ENCODE data around the gene PSD4. TPM values are rescaled to one million over a fixed set of nuclear protein-coding genes. Genes with fewer than 3 reads are reported as not detected.

Gene PSD4
- total and polyA plus RNA-seq, 2 donors from 2014 or later, result 16.2 to 42.0 TPM

GRCh38 chr2:113155331-113155730 is 18.4 kb upstream of the PSD4 start:
- FAIRE-seq (no peak), DNase-seq (no peak)
- Histone ChIP-seq H3K27me3 (ENCODE audit: control insufficient read depth, insufficient read depth, low read length) (no peaks in the 10 kb centered on the region), H3K4me3 (ENCODE audit: low read length in 3 of 3) (no peak overlapping the region), H3K4me1 (ENCODE audit: control insufficient read depth in 2 of 3, insufficient read depth in 2 of 3, low read depth in 1 of 3, low read length in 3 of 3) (peaks cover 0 to 3% (median 0%) of the 10 kb centered on the region in 3 donors), H3K9ac (ENCODE audit: low read length in 3 of 3) (no peak overlapping the region), H3K9me3 (ENCODE audit: control insufficient read depth in 2 of 3, insufficient read depth in 1 of 3, low read length in 3 of 3) (no peaks in the 10 kb centered on the region), H3K36me3 (ENCODE audit: control insufficient read depth in 2 of 3, insufficient read depth in 3 of 3, low read length in 3 of 3) (no peaks in the 10 kb centered on the region), H3K27ac (ENCODE audit: low read depth in 2 of 2, low read length in 2 of 2) (no peak overlapping the region)
- TF ChIP-seq CTCF (IDR thresholded peaks at IDR 0.05; ENCODE audit: borderline replicate concordance, extremely low read depth, insufficient read depth), result no peak
- intact Hi-C loops (cut with DNase I), result no loop called here

- TF ChIP-seq CTCF (IDR thresholded peaks at IDR 0.05; ENCODE audit: borderline replicate concordance, extremely low read depth, insufficient read depth), result no peak
- H3K9me3 ChIP-seq (ENCODE audit: control insufficient read depth in 2 of 3, insufficient read depth in 1 of 3, low read length in 3 of 3), result no peaks in the 10 kb centered on the region
- FAIRE-seq, result no peak
Observed at GRCh38 chr2:113156278-113157117, 17.3 kb upstream of the PSD4 start.

GRCh38 chr2:113157118-113157896 is 16.5 kb upstream of the PSD4 start:
- H3K27me3 ChIP-seq (ENCODE audit: control insufficient read depth, insufficient read depth, low read length), result no peaks in the 10 kb centered on the region
- no peak for TF ChIP-seq CTCF (IDR thresholded peaks at IDR 0.05; ENCODE audit: borderline replicate concordance, extremely low read depth, insufficient read depth)
- H3K4me1 ChIP-seq (ENCODE audit: control insufficient read depth in 2 of 3, insufficient read depth in 2 of 3, low read depth in 1 of 3, low read length in 3 of 3), result peaks cover 0 to 3% (median 0%) of the 10 kb centered on the region in 3 donors
- intact Hi-C loops (cut with DNase I), result no loop called here
- no peaks in the 10 kb centered on the region for H3K36me3 ChIP-seq (ENCODE audit: control insufficient read depth in 2 of 3, insufficient read depth in 3 of 3, low read length in 3 of 3)
- no peak for FAIRE-seq
- peak overlapping the region; percentile 38 to 70 for H3K27ac ChIP-seq (ENCODE audit: low read depth in 2 of 2, low read length in 2 of 2)
- H3K9me3 ChIP-seq (ENCODE audit: control insufficient read depth in 2 of 3, insufficient read depth in 1 of 3, low read length in 3 of 3), result no peaks in the 10 kb centered on the region
- DNase-seq, result peak; percentile 59 to 86 (median 76)
- H3K9ac ChIP-seq (ENCODE audit: low read length in 3 of 3), result peak overlapping the region; percentile 16 to 69 (median 45)
- H3K4me3 ChIP-seq (ENCODE audit: low read length in 3 of 3), result peak overlapping the region; percentile 37 to 64 (median 59)

More at GRCh38 chr2:113156278-113157117, 17.3 kb upstream of the PSD4 start:
- no peaks in the 10 kb centered on the region for H3K36me3 ChIP-seq (ENCODE audit: control insufficient read depth in 2 of 3, insufficient read depth in 3 of 3, low read length in 3 of 3)
- H3K9ac ChIP-seq (ENCODE audit: low read length in 3 of 3), result peak overlapping the region in 1 of 3 donors; percentile 57
- intact Hi-C loops (cut with DNase I), result no loop called here
- DNase-seq, result peak in 1 of 5 donors; percentile 35
- no peaks in the 10 kb centered on the region for H3K27me3 ChIP-seq (ENCODE audit: control insufficient read depth, insufficient read depth, low read length)
- peaks cover 0 to 3% (median 0%) of the 10 kb centered on the region in 3 donors for H3K4me1 ChIP-seq (ENCODE audit: control insufficient read depth in 2 of 3, insufficient read depth in 2 of 3, low read depth in 1 of 3, low read length in 3 of 3)
- peak overlapping the region; percentile 38 to 70 for H3K27ac ChIP-seq (ENCODE audit: low read depth in 2 of 2, low read length in 2 of 2)
- H3K4me3 ChIP-seq (ENCODE audit: low read length in 3 of 3), result peak overlapping the region; percentile 14 to 44 (median 40)

All from kidney (tissue), 14 donors.